IMR-90 (cell line): ENCODE data around the gene PBX4. TPM values are rescaled to one million over a fixed set of nuclear protein-coding genes. Genes with fewer than 3 reads are reported as not detected.

Experiments
- ATAC-seq: fragments of 200-7000 bp; cut with Tn5 transposase; 2 replicates; pipeline ENCODE4 v1.9.1; 2020; ENCODE audit warnings: low read depth, mild to moderate bottlenecking, moderate library complexity
- BruUV-seq: library from RNA; stranded (reverse); fragments of 400-500 nt; replicated peaks from 2 replicates; lab custom pipeline; 2021; lab: Mats Ljungman, UMichigan
- CTCF ChIA-PET: fragments of 300-600 bp; formaldehyde crosslinking; extraction: SDS; loops from one replicate; lab custom pipeline; 2021; ENCODE audit warnings: antibody characterized with exemption; lab: Yijun Ruan, JAX
- POLR2A ChIA-PET: fragments of 300-600 bp; sonication (Branson Sonifier 250); formaldehyde crosslinking; loops from one replicate; lab custom pipeline; 2022; ENCODE audit warnings: antibody characterized with exemption; ENCODE audit not compliant: unreplicated experiment; lab: Charles Lee
- DNase-seq: peaks from one replicate; pipeline ENCODE4 v3.0.0; 2013
- H2AFZ ChIP-seq: replicated peaks from 2 replicates; pipeline ENCODE3; 2013; ENCODE audit warnings: low read length, mild to moderate bottlenecking; ENCODE audit not compliant: poor library complexity
- H2AK5ac ChIP-seq: 2 replicates; pipeline ENCODE4 v1.6.1; 2013; ENCODE audit warnings: low read depth, low read length, inconsistent platforms
- H2AK9ac ChIP-seq: replicated peaks from 2 replicates; pipeline ENCODE3; 2013; ENCODE audit warnings: mild to moderate bottlenecking, low read depth, low read length, moderate library complexity; ENCODE audit not compliant: poor library complexity
- H2BK120ac ChIP-seq: 2 replicates; pipeline ENCODE4 v1.6.1; 2013; ENCODE audit warnings: low read depth, low read length, inconsistent platforms
- H2BK15ac ChIP-seq: 3 replicates; pipeline ENCODE4 v1.6.1; 2013; ENCODE audit warnings: low read depth, low read length, inconsistent platforms
- H2BK20ac ChIP-seq: 2 replicates; pipeline ENCODE4 v1.6.1; 2013; ENCODE audit warnings: low read depth, mild to moderate bottlenecking, inconsistent platforms, low read length, moderate library complexity
- H2BK5ac ChIP-seq: 2 replicates; pipeline ENCODE4 v1.6.1; 2013; ENCODE audit warnings: mild to moderate bottlenecking, low read depth, low read length, inconsistent platforms; ENCODE audit not compliant: poor library complexity, severe bottlenecking
- H3K14ac ChIP-seq: replicated peaks from 2 replicates; pipeline ENCODE4 v1.6.1; 2013; ENCODE audit warnings: low read depth, low read length, inconsistent platforms
- H3K18ac ChIP-seq: 2 replicates; pipeline ENCODE4 v1.6.1; 2013; ENCODE audit warnings: low read depth, low read length, control low read depth
- H3K23ac ChIP-seq: 2 replicates; pipeline ENCODE4 v1.6.1; 2013; ENCODE audit warnings: low read depth, low read length, inconsistent platforms
- H3K27ac ChIP-seq: 2 replicates; pipeline ENCODE4 v1.5.1; 2013; ENCODE audit warnings: mild to moderate bottlenecking, control low read depth, low read length; ENCODE audit not compliant: insufficient read depth
- H3K27me3 ChIP-seq: 2 replicates; pipeline ENCODE4 v1.6.1; 2013; ENCODE audit warnings: low read length; ENCODE audit not compliant: control insufficient read depth, insufficient read depth
- H3K36me3 ChIP-seq: 2 replicates; pipeline ENCODE4 v1.6.1; 2013; ENCODE audit warnings: low read length, mixed read lengths; ENCODE audit not compliant: control insufficient read depth, insufficient read depth
- H3K4ac ChIP-seq: 2 replicates; pipeline ENCODE4 v1.6.1; 2013; ENCODE audit warnings: low read depth, low read length, inconsistent platforms
- H3K4me1 ChIP-seq: 2 replicates; pipeline ENCODE4 v1.6.1; 2013; ENCODE audit warnings: low read length, mixed read lengths; ENCODE audit not compliant: control insufficient read depth, insufficient read depth
- H3K4me2 ChIP-seq: 2 replicates; pipeline ENCODE4 v1.6.1; 2013; ENCODE audit warnings: low read depth, mild to moderate bottlenecking, control low read depth, low read length, moderate library complexity
- H3K4me3 ChIP-seq: 2 replicates; pipeline ENCODE4 v1.5.1; 2013; ENCODE audit warnings: low read depth, mild to moderate bottlenecking, control low read depth, low read length, moderate library complexity; ENCODE audit not compliant: insufficient read depth
- H3K56ac ChIP-seq: 2 replicates; pipeline ENCODE4 v1.6.1; 2013; ENCODE audit warnings: low read length, inconsistent platforms; ENCODE audit not compliant: insufficient read depth; ENCODE audit errors: extremely low read depth
- H3K79me1 ChIP-seq, 2 experiments: 2 replicates each; pipeline ENCODE4 v1.6.1; 2013; ENCODE audit warnings: low read length in 2 of 2, inconsistent platforms in 1 of 2, low read depth in 1 of 2
- H3K9ac ChIP-seq: 2 replicates; pipeline ENCODE4 v1.6.1; 2013; ENCODE audit warnings: low read depth, low read length, control low read depth
- H3K9me1 ChIP-seq: 2 replicates; pipeline ENCODE4 v1.6.1; 2013; ENCODE audit warnings: low read length, inconsistent platforms; ENCODE audit not compliant: insufficient read depth
- H3K9me3 ChIP-seq: 2 replicates; pipeline ENCODE4 v1.6.1; 2013; ENCODE audit warnings: low read length; ENCODE audit not compliant: control insufficient read depth, insufficient read depth
- H4K20me1 ChIP-seq: 2 replicates; pipeline ENCODE4 v1.6.1; 2013; ENCODE audit warnings: low read length, inconsistent platforms; ENCODE audit not compliant: insufficient read depth
- H4K5ac ChIP-seq: 2 replicates; pipeline ENCODE4 v1.6.1; 2013; ENCODE audit warnings: mild to moderate bottlenecking, low read depth, low read length, control low read depth
- H4K8ac ChIP-seq, 2 experiments: 2 replicates each; pipeline ENCODE4 v1.6.1; 2013; ENCODE audit warnings: low read depth in 2 of 2, low read length in 2 of 2, control low read depth in 1 of 2, inconsistent platforms in 1 of 2
- H4K91ac ChIP-seq: 2 replicates; pipeline ENCODE4 v1.6.1; 2013; ENCODE audit warnings: low read depth, low read length, inconsistent platforms; ENCODE audit not compliant: insufficient read depth
- BHLHE40 ChIP-seq: fragments of 150-350 bp; IDR thresholded peaks from 2 replicates; pipeline ENCODE4 v1.6.1; 2016; ENCODE audit warnings: mild to moderate bottlenecking, low read depth, low read length
- ELK1 ChIP-seq: fragments of 150-350 bp; IDR thresholded peaks from 2 replicates; pipeline ENCODE4 v1.6.1; 2016; ENCODE audit warnings: low read depth, mild to moderate bottlenecking, low read length, moderate library complexity, borderline replicate concordance
- whole genome bisulfite sequencing, 2 experiments: methylation state at CpG; one replicate each; pipeline versions ENCODE4 v1.1.5 to v1.1.7; 2013; ENCODE audit warnings: missing lambda C conversion rate in 2 of 2; ENCODE audit not compliant: insufficient read length in 1 of 2; ENCODE audit errors: extremely low coverage in 2 of 2; 5-methylcytosine and 5-hydroxymethylcytosine counted together
- dilution Hi-C: fragments of 300-500 bp; cut with HindIII; formaldehyde crosslinking; loops from one replicate; pipeline ENCODE4 v1.14.3; 2018; ENCODE audit warnings: low sequenced_read_pairs; ENCODE audit not compliant: unreplicated experiment
- in situ Hi-C: fragments of 300-500 bp; cut with MboI; formaldehyde crosslinking; loops from 3 replicates; pipeline ENCODE4 v1.14.3; 2019; ENCODE audit warnings: low sequenced_read_pairs, inconsistent platforms, mixed read lengths
- intact Hi-C: fragments of 100-400 bp; cut with micrococcal nuclease; formaldehyde crosslinking; loops from 2 replicates; pipeline ENCODE4 v1.10.0; 2022
- polyA plus RNA-seq, 3 experiments: library from polyadenylated mRNA; depleted of rRNA; stranded (reverse); fragments of >200 nt; gene quantifications; 2 replicates each; pipeline ENCODE4 v1.2.3, GENCODE V29; 2012; ENCODE audit warnings: low replicate concordance in 1 of 3
- total RNA-seq: library from RNA; depleted of rRNA; stranded (reverse); fragments of >200 nt; gene quantifications from 2 replicates; pipeline ENCODE4 v1.2.3, GENCODE V29; 2012

PBX4 gene
- total and polyA plus RNA-seq, 2 of the 4 experiments (the other 2 are of a cell fraction), result 0.90 to 2.9 TPM

- in situ Hi-C loops, result loop anchor here (25.0 kb wide), 1 partner anchor 421 kb away; no protein-coding TSS in a partner anchor
- POLR2A ChIA-PET, result no interaction called here
- CTCF ChIA-PET, result no interaction called here
These were observed 76.9 kb downstream of the PBX4 start for GRCh38 chr19:19541616-19542015.

More at GRCh38 chr19:19541616-19542015, 76.9 kb downstream of the PBX4 start:
- Histone ChIP-seq H2AFZ (no peak overlapping the region), H3K14ac (no peak overlapping the region), H3K36me3 (no peaks in the 10 kb centered on the region), H4K20me1 (no peaks in the 10 kb centered on the region; the same call in 1 of the 2 replicates), H2BK20ac (no peak overlapping the region), H3K4me1 (no peaks in the 10 kb centered on the region; the same call in 1 of the 2 replicates), H3K9me3 (no peaks in the 10 kb centered on the region; the same call in 1 of the 2 replicates), H4K5ac (no peak overlapping the region), H3K4me3 (no peak overlapping the region), H3K27me3 (peaks cover 25% of the 10 kb centered on the region), H2BK5ac (no peak overlapping the region), H2AK9ac (no peak overlapping the region), H3K56ac (no peak overlapping the region), H3K23ac (no peak overlapping the region), H3K9me1 (no peaks in the 10 kb centered on the region), H3K79me1 (no peaks in the 10 kb centered on the region), H4K91ac (no peak overlapping the region), H3K4ac (no peak overlapping the region), H3K4me2 (no peak overlapping the region), H3K9ac (no peak overlapping the region), H2BK120ac (no peak overlapping the region), H4K8ac (no peak overlapping the region), H2AK5ac (no peak overlapping the region), H2BK15ac (no peak overlapping the region), H3K27ac (no peak overlapping the region), H3K18ac (no peak overlapping the region)
- WGBS, 2 experiments, result 76% methylated on average over 8 of the region's 16 CpGs; no CpG with 5 or more reads in 1 of the 2 experiments
- ATAC-seq (no peak), DNase-seq (no peak)
- TF ChIP-seq ELK1, result no peak
- no peak for TF ChIP-seq BHLHE40
- no TSS peak for BruUV-seq
- dilution Hi-C loops (no loop called here), intact Hi-C loops (no loop called here)
